Body of pancreas (tissue), 4 donors: ENCODE data around the gene MFRP.

Source experiments
- POLR2A ChIP-seq, 3 donors: fragments of 450-650 bp; IDR thresholded peaks; one replicate each; pipeline ENCODE4 v1.6.1; 2016; ENCODE audit warnings: antibody characterized with exemption in 3 of 3, mild to moderate bottlenecking in 2 of 3
- TF ChIP-seq, protein P1 (sequence below), 7 experiments: fragments of 450-650 bp in 4 of 7; fragments of 200-600 bp in 3 of 7; sonication (generic) in 3 of 7; IDR thresholded peaks; one replicate each; pipeline ENCODE4 v1.5.1; 2016 to 2019; ENCODE audit warnings: antibody characterized with exemption in 7 of 7

DNA sequence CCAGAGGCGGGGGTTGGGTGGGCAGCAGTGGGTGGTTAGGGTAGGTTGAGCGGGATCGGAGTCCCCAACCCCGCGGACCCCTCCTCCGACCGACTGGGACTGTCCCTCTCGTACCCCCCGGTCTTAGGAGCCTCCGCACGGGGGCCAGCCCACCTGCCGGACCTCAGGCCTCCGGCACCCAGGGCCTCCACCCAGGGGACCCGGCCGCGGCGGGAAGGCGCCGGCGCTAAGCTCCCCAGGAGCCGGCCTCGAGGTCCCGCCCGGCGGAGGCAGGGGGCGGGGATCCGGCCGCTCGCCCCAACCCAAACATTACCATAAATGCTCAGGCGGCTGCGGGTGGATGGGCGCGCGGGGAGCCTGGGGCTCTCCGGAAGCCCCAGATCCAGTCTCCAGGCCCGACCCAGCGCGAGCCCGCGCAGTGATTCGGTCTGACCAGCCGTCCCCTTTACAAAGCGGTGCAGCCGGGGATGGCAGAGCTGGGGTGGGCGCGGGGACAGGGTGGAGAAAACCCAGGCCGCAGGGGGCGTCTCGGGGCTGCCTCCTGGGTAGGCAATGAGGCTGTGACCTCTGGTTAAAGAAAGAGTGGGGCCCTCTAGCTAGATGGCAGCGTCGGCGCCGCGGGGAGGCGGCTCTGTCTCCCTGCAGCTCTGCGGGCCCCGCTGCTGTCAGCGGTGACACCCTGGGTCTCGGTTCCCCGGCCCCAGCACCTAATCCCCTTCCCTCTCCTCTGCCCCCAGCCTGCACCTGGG is 25.6 kb downstream of the MFRP start:
- TF ChIP-seq, protein P1, sequence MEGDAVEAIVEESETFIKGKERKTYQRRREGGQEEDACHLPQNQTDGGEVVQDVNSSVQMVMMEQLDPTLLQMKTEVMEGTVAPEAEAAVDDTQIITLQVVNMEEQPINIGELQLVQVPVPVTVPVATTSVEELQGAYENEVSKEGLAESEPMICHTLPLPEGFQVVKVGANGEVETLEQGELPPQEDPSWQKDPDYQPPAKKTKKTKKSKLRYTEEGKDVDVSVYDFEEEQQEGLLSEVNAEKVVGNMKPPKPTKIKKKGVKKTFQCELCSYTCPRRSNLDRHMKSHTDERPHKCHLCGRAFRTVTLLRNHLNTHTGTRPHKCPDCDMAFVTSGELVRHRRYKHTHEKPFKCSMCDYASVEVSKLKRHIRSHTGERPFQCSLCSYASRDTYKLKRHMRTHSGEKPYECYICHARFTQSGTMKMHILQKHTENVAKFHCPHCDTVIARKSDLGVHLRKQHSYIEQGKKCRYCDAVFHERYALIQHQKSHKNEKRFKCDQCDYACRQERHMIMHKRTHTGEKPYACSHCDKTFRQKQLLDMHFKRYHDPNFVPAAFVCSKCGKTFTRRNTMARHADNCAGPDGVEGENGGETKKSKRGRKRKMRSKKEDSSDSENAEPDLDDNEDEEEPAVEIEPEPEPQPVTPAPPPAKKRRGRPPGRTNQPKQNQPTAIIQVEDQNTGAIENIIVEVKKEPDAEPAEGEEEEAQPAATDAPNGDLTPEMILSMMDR (IDR thresholded peaks at IDR 0.05): no peak
- TF ChIP-seq POLR2A (IDR thresholded peaks at IDR 0.05): peak in 2 of 3 donors; percentile 32 to 33
